ENCODE data around the gene ZFP69. TPM values are rescaled to one million over a fixed set of nuclear protein-coding genes. Genes with fewer than 3 reads are reported as not detected.
A peak's percentile ranks its signal among the peaks of the same experiment; 100 is the strongest.
"Not testable (repeated sequence)": the region's sequence is repeated elsewhere in the genome, so short reads cannot be mapped to it uniquely, and the experiment has no call there.

ZFP69 gene
- polyA plus RNA-seq, 1 donor, result 4.5 TPM

DNA sequence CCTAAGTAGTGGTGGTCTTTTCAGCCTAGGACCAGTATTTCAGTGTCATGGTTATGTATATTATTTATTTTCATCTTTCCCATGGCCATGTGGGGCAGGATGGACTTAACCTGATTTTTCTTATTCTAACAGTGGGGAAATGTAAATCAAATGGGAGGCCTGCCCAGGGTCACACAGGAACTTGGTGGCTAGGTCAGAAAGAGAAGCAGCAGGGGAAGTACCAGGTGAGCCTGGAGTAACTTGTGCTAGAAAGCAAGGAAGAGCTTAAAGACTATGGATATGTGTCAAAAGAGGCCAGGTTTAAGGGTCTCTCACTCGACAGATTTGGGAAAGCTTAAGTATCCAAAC lies 25.9 kb upstream of the ZFP69 start:
- DNase-seq, result peak in 1 of 2 donors; percentile 12
- Histone ChIP-seq H3K4me1 (ENCODE audit: control insufficient read depth, insufficient read depth, low read length) (peaks cover 3% of the 10 kb centered on the region), H3K4me3 (ENCODE audit: low read length) (peak overlapping the region; percentile 82), H3K27ac (ENCODE audit: low read length) (no peak overlapping the region), H3K36me3 (ENCODE audit: control insufficient read depth, insufficient read depth, low read length) (peaks cover 3% of the 10 kb centered on the region), H3K27me3 (ENCODE audit: control insufficient read depth, insufficient read depth, low read length) (no peaks in the 10 kb centered on the region), H3K9me3 (ENCODE audit: control insufficient read depth, low read depth, low read length) (peaks cover 14% of the 10 kb centered on the region)
- WGBS (ENCODE audit: insufficient coverage, low lambda C conversion rate), result no CpG with 5 or more reads among the region's 1 CpG

DNA sequence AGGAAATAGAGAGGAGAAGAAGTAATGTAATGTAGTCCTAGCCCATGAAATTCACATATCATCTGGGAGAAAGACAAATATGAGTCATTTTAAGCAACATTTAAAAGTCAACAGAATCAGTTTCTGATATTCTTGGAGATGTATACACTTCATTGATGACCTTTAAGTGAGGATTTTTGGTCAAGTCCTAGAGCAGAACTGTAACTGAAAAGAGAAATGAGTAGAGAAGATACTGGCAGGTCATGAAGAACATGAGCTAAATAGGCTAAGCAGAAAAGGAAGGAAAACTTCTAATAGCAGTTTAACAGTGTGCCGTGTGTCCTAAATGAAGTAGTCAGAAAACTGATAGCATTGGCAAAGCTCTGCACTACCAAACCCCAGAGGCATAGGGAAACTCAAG lies 22.2 kb upstream of the ZFP69 start:
- no peak for DNase-seq
- H3K36me3 ChIP-seq (ENCODE audit: control insufficient read depth, insufficient read depth, low read length), result peaks cover 24% of the 10 kb centered on the region
- H3K27ac ChIP-seq (ENCODE audit: low read length), result no peak overlapping the region
- H3K27me3 ChIP-seq (ENCODE audit: control insufficient read depth, insufficient read depth, low read length), result no peaks in the 10 kb centered on the region
- peaks cover 31% of the 10 kb centered on the region for H3K9me3 ChIP-seq (ENCODE audit: control insufficient read depth, low read depth, low read length)
- no CpG with 5 or more reads among the region's 1 CpG for WGBS (ENCODE audit: insufficient coverage, low lambda C conversion rate)
- peaks cover 3% of the 10 kb centered on the region for H3K4me1 ChIP-seq (ENCODE audit: control insufficient read depth, insufficient read depth, low read length)
- no peak overlapping the region for H3K4me3 ChIP-seq (ENCODE audit: low read length)

DNA sequence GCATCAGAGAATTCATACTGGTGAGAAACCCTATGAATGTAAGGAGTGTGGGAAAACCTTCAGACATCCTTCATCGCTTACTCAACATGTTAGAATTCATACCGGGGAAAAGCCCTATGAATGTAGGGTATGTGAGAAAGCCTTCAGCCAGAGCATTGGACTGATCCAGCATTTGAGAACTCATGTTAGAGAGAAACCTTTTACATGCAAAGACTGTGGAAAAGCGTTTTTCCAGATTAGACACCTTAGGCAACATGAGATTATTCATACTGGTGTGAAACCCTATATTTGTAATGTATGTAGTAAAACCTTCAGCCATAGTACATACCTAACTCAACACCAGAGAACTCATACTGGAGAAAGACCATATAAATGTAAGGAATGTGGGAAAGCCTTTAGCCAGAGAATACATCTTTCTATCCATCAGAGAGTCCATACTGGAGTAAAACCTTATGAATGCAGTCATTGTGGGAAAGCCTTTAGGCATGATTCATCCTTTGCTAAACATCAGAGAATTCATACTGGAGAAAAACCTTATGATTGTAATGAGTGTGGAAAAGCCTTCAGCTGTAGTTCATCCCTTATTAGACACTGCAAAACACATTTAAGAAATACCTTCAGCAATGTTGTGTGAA lies 14.0 kb upstream of the ZFP69 start:
- Histone ChIP-seq H3K4me1 (ENCODE audit: control insufficient read depth, insufficient read depth, low read length) (no peaks in the 10 kb centered on the region), H3K9me3 (ENCODE audit: control insufficient read depth, low read depth, low read length) (peaks cover 62% of the 10 kb centered on the region), H3K36me3 (ENCODE audit: control insufficient read depth, insufficient read depth, low read length) (peaks cover 23% of the 10 kb centered on the region), H3K27me3 (ENCODE audit: control insufficient read depth, insufficient read depth, low read length) (no peaks in the 10 kb centered on the region), H3K27ac (ENCODE audit: low read length) (no peak overlapping the region), H3K4me3 (ENCODE audit: low read length) (no peak overlapping the region)
- DNase-seq, result no peak
- no CpG with 5 or more reads among the region's 3 CpGs for WGBS (ENCODE audit: insufficient coverage, low lambda C conversion rate)

DNA sequence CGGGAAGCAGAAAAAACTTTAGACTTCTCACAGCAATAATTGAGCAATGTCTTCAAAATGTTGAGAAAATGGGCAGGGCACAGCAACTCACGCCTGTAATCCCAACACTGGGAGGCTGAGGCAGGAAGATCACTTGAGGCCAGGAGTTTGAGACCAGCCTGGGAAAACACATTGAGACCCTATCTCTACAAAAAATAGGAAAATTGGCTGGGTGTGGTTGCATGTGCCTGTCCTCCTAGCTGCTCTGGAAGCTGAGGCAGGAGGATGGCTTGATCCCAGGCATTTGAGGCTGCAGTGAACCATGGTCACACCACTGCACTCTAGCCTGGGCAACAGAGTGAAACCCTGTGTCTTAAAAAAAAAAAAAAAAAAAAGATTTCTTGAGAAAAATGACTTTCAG lies 7.8 kb upstream of the ZFP69 start:
- H3K27me3 ChIP-seq (ENCODE audit: control insufficient read depth, insufficient read depth, low read length), result no peaks in the 10 kb centered on the region
- no peak overlapping the region for H3K27ac ChIP-seq (ENCODE audit: low read length)
- no peak for DNase-seq
- no CpG with 5 or more reads among the region's 2 CpGs for WGBS (ENCODE audit: insufficient coverage, low lambda C conversion rate)
- no peaks in the 10 kb centered on the region for H3K36me3 ChIP-seq (ENCODE audit: control insufficient read depth, insufficient read depth, low read length)
- H3K9me3 ChIP-seq (ENCODE audit: control insufficient read depth, low read depth, low read length), result peaks cover 32% of the 10 kb centered on the region
- no peak overlapping the region for H3K4me3 ChIP-seq (ENCODE audit: low read length)
- H3K4me1 ChIP-seq (ENCODE audit: control insufficient read depth, insufficient read depth, low read length), result no peaks in the 10 kb centered on the region

DNA sequence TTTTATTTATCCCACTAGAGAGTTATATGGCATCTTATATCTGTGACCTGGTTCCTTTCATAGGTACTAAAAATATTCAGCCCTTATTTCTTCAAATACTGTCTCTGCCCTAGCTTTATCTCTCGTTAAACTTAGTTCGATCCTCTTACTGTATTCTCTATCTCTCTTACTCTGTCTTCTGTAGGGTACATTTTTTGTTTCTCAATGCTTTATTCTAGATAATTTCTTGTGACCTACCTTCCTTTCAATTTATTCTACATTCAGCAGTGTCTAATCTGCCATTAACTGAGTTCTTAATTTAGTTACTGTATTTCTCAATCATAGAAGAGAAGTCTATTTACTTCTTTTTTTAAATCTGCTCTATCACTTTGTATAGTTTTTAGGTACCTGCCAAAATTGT lies 1.8 kb upstream of the ZFP69 start:
- 88% methylated on average over 2 of the region's 2 CpGs for WGBS (ENCODE audit: insufficient coverage, low lambda C conversion rate)

DNA sequence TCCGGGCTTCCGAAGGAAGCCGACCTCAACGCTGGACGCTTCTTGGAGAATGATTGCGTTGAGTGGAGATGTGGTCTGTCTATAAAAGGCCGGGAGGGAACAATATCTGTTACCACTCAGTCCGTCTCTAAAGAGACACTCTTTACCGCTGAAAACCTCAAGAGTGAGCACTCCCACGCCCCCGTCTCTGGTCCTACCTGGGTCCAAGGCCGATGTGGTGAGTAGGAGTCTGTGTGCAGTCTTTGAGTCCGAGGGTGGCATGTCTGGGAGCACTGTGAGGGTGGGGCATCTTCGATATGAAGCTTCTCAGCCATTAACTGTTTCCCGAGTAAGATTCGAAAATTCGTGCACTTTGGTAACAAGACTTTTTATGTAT lies 576 bp downstream of the ZFP69 start:
- peaks cover 15% of the 10 kb centered on the region for H3K9me3 ChIP-seq (ENCODE audit: control insufficient read depth, low read depth, low read length)
- no peaks in the 10 kb centered on the region for H3K36me3 ChIP-seq (ENCODE audit: control insufficient read depth, insufficient read depth, low read length)
- DNase-seq, result peak; percentile 5 to 46
- H3K4me3 ChIP-seq (ENCODE audit: low read length), result peak overlapping the region; percentile 78
- no peaks in the 10 kb centered on the region for H3K27me3 ChIP-seq (ENCODE audit: control insufficient read depth, insufficient read depth, low read length)
- H3K27ac ChIP-seq (ENCODE audit: low read length), result no peak overlapping the region
- WGBS (ENCODE audit: insufficient coverage, low lambda C conversion rate), result no CpG with 5 or more reads among the region's 17 CpGs
- no peaks in the 10 kb centered on the region for H3K4me1 ChIP-seq (ENCODE audit: control insufficient read depth, insufficient read depth, low read length)

More for the DNA sequence above, 1.8 kb upstream of the ZFP69 start:
- DNase-seq, result no peak
- no peaks in the 10 kb centered on the region for H3K36me3 ChIP-seq (ENCODE audit: control insufficient read depth, insufficient read depth, low read length)
- no peak overlapping the region for H3K27ac ChIP-seq (ENCODE audit: low read length)
- no peaks in the 10 kb centered on the region for H3K4me1 ChIP-seq (ENCODE audit: control insufficient read depth, insufficient read depth, low read length)
- H3K27me3 ChIP-seq (ENCODE audit: control insufficient read depth, insufficient read depth, low read length), result no peaks in the 10 kb centered on the region
- H3K4me3 ChIP-seq (ENCODE audit: low read length), result no peak overlapping the region
- peaks cover 18% of the 10 kb centered on the region for H3K9me3 ChIP-seq (ENCODE audit: control insufficient read depth, low read depth, low read length)

DNA sequence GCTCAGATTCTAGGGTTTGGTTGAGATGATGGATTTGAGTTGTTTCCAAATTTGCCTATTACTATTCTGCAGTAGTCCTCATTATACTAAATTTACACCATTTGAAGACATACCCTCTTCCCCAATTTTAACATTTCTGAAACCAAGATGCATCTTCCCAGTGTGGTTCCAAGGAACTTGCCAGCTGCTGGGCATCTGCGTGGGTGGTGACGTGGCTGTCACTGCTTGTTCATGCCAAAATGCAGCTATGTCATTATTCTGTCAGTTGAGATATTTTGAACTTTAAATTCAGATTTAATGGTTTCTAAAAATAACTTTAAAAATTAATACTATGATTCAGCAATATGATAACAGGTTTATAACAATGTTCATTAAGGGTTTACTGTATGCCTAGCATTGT lies 1.2 kb downstream of the ZFP69 start:
- Histone ChIP-seq H3K4me1 (ENCODE audit: control insufficient read depth, insufficient read depth, low read length) (no peaks in the 10 kb centered on the region), H3K9me3 (ENCODE audit: control insufficient read depth, low read depth, low read length) (peaks cover 15% of the 10 kb centered on the region), H3K27me3 (ENCODE audit: control insufficient read depth, insufficient read depth, low read length) (no peaks in the 10 kb centered on the region), H3K36me3 (ENCODE audit: control insufficient read depth, insufficient read depth, low read length) (no peaks in the 10 kb centered on the region), H3K4me3 (ENCODE audit: low read length) (no peak overlapping the region), H3K27ac (ENCODE audit: low read length) (no peak overlapping the region)
- DNase-seq, result no peak
- WGBS (ENCODE audit: insufficient coverage, low lambda C conversion rate), result no CpG with 5 or more reads among the region's 2 CpGs

DNA sequence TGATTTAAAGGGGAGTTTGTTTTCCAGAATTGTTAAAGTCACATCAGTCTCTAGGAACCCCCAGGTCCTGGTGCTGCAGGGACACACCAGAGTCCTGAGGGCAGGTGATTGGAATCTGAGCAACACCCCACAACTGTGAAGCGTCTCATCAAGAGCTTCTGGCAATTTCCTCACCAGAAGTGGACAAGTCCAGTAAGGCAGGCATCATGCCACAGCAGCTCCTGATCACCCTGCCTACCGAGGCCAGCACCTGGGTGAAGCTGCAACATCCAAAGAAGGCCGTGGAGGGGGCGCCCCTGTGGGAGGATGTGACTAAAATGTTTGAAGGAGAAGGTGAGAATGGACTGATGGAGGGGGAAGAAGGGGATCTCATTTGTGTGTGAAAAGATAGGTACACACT lies 2.1 kb downstream of the ZFP69 start:
- H3K4me1 ChIP-seq (ENCODE audit: control insufficient read depth, insufficient read depth, low read length), result no peaks in the 10 kb centered on the region
- peaks cover 17% of the 10 kb centered on the region for H3K9me3 ChIP-seq (ENCODE audit: control insufficient read depth, low read depth, low read length)
- no peak overlapping the region for H3K27ac ChIP-seq (ENCODE audit: low read length)
- no peak for DNase-seq
- H3K27me3 ChIP-seq (ENCODE audit: control insufficient read depth, insufficient read depth, low read length), result no peaks in the 10 kb centered on the region
- H3K36me3 ChIP-seq (ENCODE audit: control insufficient read depth, insufficient read depth, low read length), result no peaks in the 10 kb centered on the region
- WGBS (ENCODE audit: insufficient coverage, low lambda C conversion rate), result no CpG with 5 or more reads among the region's 4 CpGs
- no peak overlapping the region for H3K4me3 ChIP-seq (ENCODE audit: low read length)

DNA sequence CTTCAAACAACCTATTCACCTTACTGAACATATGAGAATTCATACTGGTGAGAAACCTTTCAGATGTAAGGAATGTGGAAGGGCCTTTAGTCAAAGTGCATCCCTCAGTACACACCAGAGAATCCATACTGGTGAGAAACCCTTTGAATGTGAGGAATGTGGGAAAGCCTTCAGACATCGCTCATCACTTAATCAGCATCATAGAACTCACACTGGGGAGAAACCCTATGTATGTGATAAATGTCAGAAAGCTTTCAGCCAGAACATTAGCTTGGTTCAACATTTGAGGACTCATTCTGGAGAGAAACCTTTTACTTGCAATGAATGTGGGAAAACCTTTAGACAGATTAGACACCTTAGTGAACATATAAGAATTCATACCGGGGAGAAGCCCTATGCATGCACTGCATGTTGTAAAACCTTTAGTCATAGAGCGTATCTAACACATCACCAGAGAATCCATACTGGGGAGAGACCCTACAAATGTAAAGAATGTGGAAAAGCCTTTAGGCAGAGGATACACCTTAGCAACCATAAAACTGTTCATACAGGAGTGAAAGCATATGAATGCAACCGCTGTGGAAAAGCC lies 18.3 kb downstream of the ZFP69 start:
- peaks cover 41% of the 10 kb centered on the region for H3K9me3 ChIP-seq (ENCODE audit: control insufficient read depth, low read depth, low read length)
- H3K4me3 ChIP-seq (ENCODE audit: low read length), result no peak overlapping the region
- no CpG with 5 or more reads among the region's 4 CpGs for WGBS (ENCODE audit: insufficient coverage, low lambda C conversion rate)
- peak in 1 of 2 donors; percentile 21 for DNase-seq
- peaks cover 18% of the 10 kb centered on the region for H3K36me3 ChIP-seq (ENCODE audit: control insufficient read depth, insufficient read depth, low read length)
- H3K27me3 ChIP-seq (ENCODE audit: control insufficient read depth, insufficient read depth, low read length), result no peaks in the 10 kb centered on the region
- H3K27ac ChIP-seq (ENCODE audit: low read length), result no peak overlapping the region
- no peaks in the 10 kb centered on the region for H3K4me1 ChIP-seq (ENCODE audit: control insufficient read depth, insufficient read depth, low read length)

DNA sequence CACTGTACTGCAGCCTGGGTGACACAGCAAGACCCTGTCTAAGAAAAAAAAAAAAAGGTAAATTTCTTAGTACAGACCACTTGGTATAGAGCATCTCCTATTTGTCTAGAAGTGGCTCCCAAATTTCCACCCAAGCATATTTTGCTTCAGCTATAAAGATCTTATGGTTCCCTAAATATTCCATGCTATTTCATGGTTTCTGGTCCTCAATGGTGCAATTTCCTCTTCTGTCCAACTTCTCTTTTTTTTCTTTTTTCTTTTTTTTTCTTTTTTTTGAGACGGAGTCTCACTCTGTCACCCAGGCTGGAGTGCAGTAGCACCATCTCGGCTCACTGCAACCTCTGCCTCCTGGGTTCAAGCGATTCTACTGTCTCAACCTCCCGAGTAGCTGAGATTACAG lies 25.6 kb downstream of the ZFP69 start:
- not testable (repeated sequence) for H3K4me1 ChIP-seq (ENCODE audit: control insufficient read depth, insufficient read depth, low read length); H3K4me3 ChIP-seq (ENCODE audit: low read length); H3K27me3 ChIP-seq (ENCODE audit: control insufficient read depth, insufficient read depth, low read length); DNase-seq; H3K36me3 ChIP-seq (ENCODE audit: control insufficient read depth, insufficient read depth, low read length); H3K27ac ChIP-seq (ENCODE audit: low read length)
- 93% methylated on average over 2 of the region's 4 CpGs for WGBS (ENCODE audit: insufficient coverage, low lambda C conversion rate)
- H3K9me3 ChIP-seq (ENCODE audit: control insufficient read depth, low read depth, low read length), result peaks cover 42% of the 10 kb centered on the region

DNA sequence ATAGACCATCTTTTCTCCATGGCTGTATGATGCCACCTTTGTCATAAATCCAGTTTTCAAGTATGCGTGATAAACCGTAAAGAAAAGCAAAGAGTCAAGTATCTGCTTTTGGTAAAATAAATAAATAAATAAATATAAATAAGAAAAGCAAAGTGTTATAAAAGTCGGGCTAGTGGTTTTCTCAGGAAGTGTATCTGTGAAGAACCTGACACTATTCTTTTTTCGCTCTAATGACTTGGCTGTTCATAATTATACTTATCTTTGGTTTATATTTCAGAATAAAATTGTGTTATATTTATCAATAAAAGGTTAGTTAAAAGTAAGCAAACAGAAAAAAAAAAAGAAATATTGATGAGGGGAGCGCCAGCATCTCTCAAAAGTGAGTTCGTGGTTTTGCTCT lies 30.9 kb downstream of the ZFP69 start:
- Histone ChIP-seq H3K27me3 (ENCODE audit: control insufficient read depth, insufficient read depth, low read length) (no peaks in the 10 kb centered on the region), H3K27ac (ENCODE audit: low read length) (peak overlapping the region; percentile 81), H3K36me3 (ENCODE audit: control insufficient read depth, insufficient read depth, low read length) (no peaks in the 10 kb centered on the region), H3K4me1 (ENCODE audit: control insufficient read depth, insufficient read depth, low read length) (peaks cover 8% of the 10 kb centered on the region), H3K9me3 (ENCODE audit: control insufficient read depth, low read depth, low read length) (peaks cover 21% of the 10 kb centered on the region), H3K4me3 (ENCODE audit: low read length) (peak overlapping the region; percentile 81)
- no peak for DNase-seq
- WGBS (ENCODE audit: insufficient coverage, low lambda C conversion rate), result 100% methylated on average over 4 of the region's 6 CpGs
